ENCODE measurements around the gene HOXA3. TPM values are rescaled to one million over a fixed set of nuclear protein-coding genes. Genes with fewer than 3 reads are reported as not detected.

The HOXA3 gene
- total RNA-seq, 1 experiment from 2014 or later: 3.3 TPM

DNA sequence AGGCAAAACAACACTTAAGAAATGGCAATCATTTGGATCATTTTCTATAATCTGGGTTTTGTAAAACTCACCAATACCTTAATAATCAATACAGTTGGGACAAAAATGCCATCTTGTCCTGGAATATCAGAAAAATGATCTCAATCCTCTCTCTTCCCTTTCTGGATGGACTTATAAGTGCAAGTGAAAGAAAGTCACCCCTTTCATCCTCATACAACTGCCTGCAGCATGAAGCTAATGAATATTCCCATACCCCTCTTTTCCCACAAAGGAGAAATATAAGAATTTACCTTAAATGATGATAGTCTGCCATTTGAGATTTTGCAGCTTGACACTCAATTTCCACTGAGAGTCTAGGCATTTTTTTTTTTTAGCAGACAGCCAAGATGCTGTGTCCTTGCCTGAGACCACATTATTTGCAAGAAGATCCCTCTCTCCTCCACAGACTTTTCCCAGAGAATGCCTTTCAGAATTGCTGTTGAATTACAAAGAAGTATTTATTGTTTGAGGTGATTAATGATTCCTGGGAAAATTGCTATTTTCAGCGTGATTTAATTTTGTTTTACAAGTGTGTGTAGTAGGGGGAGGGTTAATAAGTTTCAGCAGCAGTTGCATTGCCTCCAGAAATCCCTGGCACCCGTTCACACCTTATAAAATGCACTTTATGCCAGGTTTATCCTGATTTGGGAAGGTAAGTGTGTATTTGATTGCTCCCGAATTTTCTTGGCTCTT, 25.6 kb downstream of the HOXA3 start:
- peak; percentile 59 for DNase-seq (ENCODE audit: low read depth)
- in situ Hi-C loops (cut with HindIII; ENCODE audit: low pct_unique_long_range_greater_than_20kb, low sequenced_read_pairs): loop anchor here (5.0 kb wide), 1 partner anchor 36 kb away; no protein-coding TSS in a partner anchor

DNA sequence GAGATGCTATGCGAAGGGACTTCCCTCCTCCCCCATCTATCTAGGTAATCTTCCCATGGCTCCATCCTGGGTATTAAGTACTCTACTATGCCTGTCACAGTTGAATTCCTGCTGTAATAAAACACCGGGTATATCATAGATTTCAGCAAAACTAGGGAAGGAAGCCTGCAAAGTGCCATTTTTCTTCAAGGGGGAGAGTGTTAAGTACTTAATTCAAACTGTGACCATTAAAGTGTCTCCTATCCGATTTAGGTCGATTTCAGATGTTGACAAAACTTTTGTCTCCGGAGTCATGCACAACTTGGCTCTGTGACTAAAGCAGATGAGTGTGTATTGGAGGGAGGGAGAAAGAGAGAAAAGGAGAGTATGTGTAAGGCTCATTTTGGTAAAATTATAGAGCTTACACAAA, 26.4 kb downstream of the HOXA3 start:
- in situ Hi-C loops (cut with HindIII; ENCODE audit: low pct_unique_long_range_greater_than_20kb, low sequenced_read_pairs): loop anchor here (5.0 kb wide), 1 partner anchor 36 kb away; no protein-coding TSS in a partner anchor
- peak; percentile 84 for DNase-seq (ENCODE audit: low read depth)

DNA sequence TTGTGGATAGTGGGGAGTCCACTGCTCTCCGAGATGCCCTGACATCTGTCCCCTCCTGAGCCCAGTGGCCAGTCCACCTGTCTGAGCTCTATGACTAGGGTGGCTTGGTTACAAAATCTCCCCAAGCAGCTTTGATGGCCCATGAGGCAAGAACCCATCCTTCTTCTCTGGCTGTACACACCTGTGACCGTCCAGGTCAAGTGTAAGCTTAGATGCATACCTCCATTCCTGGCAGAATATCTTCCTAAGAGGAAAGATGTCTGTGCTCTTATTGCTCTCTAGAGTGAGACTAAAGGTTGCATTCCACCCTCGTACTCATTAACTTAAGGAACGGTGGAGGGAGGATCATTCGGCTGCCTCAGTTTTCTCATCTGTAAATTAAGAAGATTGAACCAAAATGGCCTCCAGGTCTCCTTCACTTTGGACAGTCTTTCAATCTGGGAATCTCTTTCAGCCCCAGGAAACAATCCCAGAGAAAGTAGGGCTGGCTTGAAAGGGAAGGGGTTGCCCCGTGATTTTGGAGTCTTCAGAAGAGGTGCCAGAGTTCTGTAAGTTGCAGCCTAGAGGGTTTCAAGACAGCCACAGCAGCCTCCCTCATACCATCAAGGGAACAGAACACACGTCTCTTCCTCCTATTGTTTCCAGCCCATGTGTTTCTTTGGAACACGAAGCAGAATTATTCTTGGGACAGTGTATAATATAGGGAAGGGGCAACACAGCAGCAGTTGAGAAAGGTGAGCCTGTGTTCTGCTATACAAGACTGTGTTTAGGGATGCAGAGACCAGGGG, 27.3 kb downstream of the HOXA3 start:
- peak; percentile 73 for DNase-seq (ENCODE audit: low read depth)
- in situ Hi-C loops (cut with HindIII; ENCODE audit: low pct_unique_long_range_greater_than_20kb, low sequenced_read_pairs): loop anchor here (5.0 kb wide), 1 partner anchor 37 kb away; no protein-coding TSS in a partner anchor

DNA sequence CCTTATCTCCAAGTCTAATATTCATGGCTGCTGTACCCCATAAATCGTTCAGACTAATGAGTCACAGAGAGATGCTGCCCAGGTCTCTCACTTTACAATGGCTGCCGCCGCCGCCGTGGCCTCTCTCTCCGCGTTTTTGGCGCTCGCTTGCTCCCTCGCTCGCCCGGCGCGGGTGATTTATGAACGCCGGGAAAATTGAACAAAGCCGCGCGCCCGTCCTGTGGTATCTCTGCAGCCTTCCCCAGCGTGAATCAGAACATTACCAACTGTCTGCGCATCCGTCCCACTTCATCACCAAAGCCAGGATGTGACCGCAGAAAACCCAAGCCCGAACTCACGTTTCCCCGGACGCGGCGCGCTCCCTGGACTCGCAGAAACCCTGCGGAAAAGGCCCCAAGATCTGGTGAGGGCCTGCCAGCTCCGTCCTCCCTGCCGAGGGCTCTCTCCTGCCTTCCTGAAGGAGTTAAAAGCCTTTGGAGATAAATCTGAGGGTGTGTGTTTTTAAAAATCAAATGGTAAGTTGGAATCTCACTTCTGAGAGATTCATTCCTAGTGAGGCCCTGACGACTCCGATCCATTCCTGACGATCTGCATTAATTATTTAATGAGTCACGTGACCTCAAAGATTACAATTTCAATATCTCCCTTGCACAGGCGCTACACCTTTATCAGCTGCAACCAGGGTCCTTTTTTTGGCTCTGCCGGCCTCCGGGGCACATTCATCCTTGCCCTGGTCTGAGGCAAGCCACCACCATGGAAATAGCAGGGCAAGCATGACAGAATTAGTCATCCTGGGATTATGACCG, 28.1 kb downstream of the HOXA3 start:
- peak; percentile 78 for DNase-seq (ENCODE audit: low read depth)
- in situ Hi-C loops (cut with HindIII; ENCODE audit: low pct_unique_long_range_greater_than_20kb, low sequenced_read_pairs): no loop called here

DNA sequence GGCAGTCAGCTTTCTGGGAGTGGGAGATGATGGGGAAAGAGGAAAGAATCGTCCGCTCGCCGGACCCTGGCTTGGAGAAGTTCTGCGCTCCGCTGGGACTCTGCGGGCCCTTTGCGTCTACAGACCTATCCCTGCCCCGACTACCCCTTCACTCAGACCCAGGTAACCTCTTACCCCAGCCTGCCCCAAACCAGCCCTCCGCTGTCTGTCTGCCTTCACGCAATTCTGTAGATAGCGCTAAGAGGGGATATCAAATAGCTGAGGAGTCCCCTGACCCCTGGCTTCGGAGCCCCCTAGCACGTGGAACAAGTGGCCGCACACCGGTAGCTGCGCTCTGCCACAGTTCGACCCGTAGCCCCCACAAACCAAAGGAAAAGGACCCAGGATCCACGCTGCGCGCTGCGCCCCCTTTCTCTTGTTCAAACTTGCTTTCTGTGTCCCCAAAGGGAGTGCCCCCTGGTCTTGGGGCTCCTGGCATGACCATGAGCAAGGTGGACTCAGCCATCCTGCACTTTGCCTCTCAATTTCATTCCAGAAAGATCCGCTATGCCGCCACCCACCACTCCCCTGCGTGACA, 28.8 kb downstream of the HOXA3 start:
- peak; percentile 49 for DNase-seq (ENCODE audit: low read depth)
- in situ Hi-C loops (cut with HindIII; ENCODE audit: low pct_unique_long_range_greater_than_20kb, low sequenced_read_pairs): no loop called here

DNA sequence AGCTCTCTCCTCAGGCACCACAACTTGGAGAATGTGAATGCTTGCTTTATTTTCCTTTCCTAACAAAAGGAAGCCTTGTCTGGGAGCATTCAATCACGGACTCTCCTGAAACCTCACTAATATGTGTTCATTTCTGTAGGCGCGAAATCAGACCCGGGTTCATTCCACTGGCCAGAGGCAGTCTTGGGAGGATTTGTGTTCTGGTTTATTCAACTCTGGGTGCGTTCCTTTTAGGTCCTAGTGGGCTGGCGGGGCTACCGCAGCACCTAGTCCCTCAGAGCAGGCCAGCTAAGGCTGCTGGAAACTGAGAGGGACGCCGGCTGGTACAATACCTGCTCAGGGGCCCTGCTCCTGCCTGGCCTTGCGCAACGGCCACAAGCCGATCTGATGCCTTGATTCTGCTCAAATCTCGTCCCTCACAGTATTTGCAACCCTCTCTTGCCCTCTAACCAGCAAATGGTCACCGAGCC, 29.3 kb downstream of the HOXA3 start:
- peak; percentile 55 for DNase-seq (ENCODE audit: low read depth)
- in situ Hi-C loops (cut with HindIII; ENCODE audit: low pct_unique_long_range_greater_than_20kb, low sequenced_read_pairs): no loop called here

DNA sequence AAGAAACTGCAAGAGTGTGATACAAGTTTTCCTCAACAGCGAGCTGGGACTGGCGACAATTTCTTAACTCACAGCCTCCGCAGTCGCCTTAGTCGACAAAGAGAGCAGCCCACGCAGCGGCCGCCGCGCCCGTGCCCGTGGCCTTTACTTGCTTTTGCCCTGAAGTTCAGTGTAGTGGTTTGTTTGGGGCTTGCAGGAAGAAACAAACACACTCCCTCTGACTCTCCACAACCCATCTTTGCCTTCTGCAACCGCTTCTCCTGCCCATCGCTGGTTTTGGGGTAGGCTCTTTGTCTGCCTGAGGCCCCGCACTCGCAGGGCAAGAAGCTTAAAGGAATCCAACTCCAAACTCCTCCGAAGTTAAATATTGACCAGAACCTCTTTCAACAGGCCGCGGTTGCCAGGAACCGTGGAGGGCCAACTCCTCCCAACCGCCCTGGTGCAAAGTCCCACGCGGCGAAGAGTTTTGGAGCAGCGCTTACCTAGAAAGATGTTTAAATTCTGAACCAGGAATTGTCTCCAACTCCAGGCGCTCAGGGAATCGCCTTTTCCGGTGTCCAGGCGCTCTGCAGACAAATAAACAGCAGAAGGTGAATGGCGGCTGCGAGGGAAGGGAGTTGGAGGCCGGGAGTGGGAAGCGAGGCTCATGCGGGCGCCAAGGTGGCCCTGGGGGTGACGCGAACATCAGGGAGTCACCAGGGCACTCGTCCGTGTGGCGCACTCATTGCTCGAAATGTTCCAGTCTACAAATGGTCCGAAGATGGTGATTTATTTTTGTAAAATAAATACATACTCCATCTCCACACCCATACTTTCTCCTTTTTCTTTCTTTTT, 30.1 kb downstream of the HOXA3 start:
- in situ Hi-C loops (cut with HindIII; ENCODE audit: low pct_unique_long_range_greater_than_20kb, low sequenced_read_pairs): no loop called here
- DNase-seq (ENCODE audit: low read depth): peak; percentile 79

DNA sequence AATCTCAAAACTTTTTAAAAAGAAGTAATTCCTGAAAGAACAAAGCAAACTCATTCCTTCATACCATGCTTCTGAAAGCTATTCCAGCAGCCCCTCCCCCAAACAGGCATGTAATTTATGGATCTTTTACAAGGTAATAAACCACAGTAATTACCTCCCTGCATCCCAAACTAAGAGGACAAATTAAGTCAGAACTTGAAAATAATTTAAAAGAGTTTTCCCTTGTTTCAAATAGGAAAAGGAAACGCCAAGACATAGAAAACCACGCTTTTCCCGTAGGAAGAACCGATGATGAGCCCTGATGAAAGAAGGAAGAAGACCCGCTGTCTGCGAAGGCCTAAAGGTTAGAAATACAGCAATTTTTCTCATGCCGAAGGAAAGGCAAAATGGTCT, 30.7 kb downstream of the HOXA3 start:
- in situ Hi-C loops (cut with HindIII; ENCODE audit: low pct_unique_long_range_greater_than_20kb, low sequenced_read_pairs): no loop called here
- DNase-seq (ENCODE audit: low read depth): no peak

DNA sequence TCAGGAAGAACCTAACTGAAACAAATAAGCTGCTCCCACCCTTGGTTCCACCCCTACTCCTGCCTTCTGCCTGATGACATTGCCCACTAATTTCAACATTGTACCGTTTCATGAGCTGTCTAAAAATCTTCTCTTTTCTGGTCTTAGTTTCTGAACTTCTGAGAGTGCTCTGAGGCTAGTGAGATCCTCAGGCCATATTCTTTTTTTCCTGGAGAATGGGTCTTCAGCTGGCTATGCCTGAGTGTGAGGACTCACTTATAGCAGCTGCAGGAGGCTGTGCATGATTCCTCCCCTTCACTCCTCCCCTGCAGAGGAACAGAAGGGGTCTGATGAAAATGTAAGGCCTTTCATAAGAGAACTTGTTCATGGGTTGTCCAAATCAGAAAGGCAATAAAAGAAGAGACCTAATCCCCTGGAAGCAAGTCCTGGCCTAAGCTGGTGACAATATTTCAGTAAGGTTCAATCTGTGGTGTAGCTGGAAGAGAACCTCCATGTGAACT, 32.9 kb downstream of the HOXA3 start:
- in situ Hi-C loops (cut with HindIII; ENCODE audit: low pct_unique_long_range_greater_than_20kb, low sequenced_read_pairs): no loop called here

DNA sequence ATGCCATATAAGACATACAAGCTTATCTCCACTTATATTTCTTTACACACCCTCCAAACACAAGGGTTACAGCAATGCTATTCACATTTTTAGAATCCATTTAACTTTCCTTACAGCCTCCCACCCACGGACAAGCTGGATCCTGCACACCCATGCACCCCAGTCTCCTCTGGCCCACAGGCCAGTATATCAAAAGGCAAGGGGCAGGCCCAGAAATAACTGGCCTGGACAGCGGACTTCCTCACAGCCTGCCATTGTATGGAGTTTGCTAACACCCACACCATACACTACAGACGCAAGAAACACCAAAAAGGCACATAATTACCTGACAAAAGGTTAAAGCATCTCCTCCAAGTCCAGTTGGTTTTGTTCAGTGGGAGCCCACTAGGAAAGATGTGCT, 33.8 kb downstream of the HOXA3 start:
- DNase-seq (ENCODE audit: low read depth): no peak
- in situ Hi-C loops (cut with HindIII; ENCODE audit: low pct_unique_long_range_greater_than_20kb, low sequenced_read_pairs): no loop called here

More for the DNA sequence above, 32.9 kb downstream of the HOXA3 start:
- DNase-seq (ENCODE audit: low read depth): no peak

DNA sequence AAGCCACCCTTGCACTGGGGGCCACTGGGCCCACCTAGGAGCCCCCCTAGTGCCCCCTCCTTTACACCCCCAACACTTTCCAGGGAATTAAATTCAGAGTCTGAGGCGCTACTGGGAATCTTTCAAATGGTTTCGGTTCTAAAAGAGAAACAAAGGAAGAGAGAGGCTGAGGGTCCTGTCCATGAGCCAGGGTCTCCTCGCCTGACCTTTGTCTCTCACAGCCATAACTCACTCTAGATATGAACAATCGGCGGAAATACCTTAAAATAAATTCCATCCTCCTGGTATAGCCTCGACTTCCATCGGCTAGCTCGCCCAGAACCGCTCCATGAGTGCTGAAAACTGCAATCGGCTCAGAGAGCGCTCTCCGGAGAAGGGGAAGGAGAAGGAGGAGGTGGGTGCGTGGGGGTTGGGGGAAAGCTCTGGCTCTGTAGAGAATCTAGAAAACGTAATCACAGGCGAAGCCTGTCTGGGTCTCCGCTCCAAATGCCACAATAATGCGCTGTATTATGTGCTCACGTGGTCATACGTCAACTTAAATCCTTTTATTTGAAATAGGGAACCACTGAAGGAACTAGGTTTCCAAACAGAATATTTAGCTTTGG, 34.4 kb downstream of the HOXA3 start:
- in situ Hi-C loops (cut with HindIII; ENCODE audit: low pct_unique_long_range_greater_than_20kb, low sequenced_read_pairs): no loop called here
- peak; percentile 80 for DNase-seq (ENCODE audit: low read depth)

DNA sequence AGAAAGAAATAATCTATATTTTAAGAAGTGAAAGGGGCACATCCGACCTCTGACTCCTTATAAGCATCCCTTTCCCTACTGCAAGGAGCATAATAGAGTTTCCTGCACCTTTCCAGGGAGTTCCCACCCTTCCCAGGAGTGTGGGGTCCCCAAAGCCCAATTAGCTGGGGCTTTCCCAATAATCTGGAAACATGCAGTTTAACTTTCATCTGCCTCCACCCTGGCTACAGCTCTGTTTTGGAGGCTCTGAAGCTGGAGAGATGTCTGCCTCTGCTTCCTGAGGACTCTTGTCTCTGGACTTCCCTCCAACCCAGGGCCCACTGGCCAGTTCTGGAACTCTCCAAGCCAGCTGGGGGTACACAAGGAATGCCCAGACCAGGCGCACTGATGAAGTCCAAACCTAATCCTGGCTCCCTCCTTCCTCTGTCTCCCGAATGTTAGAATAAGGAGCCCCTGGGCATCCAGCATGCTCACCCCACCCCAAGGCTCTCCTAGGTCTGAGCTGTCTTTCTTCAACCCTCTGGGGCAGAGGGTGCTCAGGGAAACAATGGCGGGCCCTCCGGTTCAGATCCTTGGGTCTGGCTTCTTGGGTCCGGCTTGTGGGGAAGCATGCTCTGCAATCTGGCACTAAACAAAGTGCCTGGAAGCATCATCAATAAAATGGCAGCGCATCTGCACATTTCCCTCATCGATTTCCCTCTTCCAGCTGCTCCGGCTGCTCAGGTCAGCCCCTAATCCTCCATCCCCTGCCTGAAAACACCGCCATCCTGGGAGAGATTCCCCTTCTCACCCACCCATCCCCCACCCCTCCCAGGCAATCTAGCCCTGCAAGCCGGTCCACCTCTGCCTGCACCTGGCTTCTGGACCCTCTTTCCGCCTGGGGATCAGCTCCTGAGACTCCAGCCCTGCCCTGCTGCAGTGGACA, 35.2 kb downstream of the HOXA3 start:
- in situ Hi-C loops (cut with HindIII; ENCODE audit: low pct_unique_long_range_greater_than_20kb, low sequenced_read_pairs): no loop called here

DNA sequence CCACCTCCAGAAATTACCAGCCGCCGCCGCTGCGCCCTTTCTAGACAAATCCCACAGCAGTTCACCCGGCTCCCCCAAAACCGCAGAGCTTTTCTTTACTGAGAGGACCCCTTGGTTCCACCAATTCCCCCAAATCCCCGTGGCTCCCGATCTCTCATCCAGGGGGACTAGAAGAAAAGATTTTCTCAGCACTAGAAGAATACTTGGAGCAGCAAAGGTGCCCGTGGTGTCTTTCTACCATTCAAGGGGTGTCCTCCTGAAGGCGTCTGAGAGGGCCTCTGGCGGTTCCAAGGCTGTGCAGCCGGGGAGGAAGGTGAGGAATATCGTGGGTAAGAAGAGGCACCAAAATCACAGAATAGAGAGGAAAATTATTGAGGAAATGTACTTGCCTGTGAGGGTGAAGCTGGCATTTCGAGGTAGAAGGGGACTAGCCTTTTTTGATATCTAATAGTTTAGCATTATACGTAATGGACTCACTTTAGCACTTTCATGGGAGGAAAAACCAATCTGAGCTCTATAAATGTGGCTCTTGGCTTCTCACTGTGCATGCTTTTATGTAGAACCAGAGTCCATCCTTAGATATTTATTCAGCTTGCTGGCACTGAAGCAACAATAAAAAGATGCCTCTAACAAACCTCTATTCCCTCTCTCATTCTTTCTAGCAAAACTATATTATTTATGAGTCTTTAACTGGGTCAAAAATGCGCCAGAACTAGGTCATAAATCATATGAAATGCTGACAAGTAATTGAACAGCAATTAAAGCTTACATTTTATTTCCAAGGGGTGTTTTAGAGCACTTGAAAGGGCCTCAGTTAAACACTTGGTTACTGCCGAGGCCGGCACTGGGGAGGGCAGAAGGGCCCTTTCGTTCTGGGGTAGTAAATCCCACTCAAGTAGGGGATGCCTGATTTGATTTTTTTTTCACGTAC, 36.1 kb downstream of the HOXA3 start:
- DNase-seq (ENCODE audit: low read depth): peak; percentile 62
- in situ Hi-C loops (cut with HindIII; ENCODE audit: low pct_unique_long_range_greater_than_20kb, low sequenced_read_pairs): no loop called here

More for the DNA sequence above, 35.2 kb downstream of the HOXA3 start:
- peak; percentile 62 for DNase-seq (ENCODE audit: low read depth)

DNA sequence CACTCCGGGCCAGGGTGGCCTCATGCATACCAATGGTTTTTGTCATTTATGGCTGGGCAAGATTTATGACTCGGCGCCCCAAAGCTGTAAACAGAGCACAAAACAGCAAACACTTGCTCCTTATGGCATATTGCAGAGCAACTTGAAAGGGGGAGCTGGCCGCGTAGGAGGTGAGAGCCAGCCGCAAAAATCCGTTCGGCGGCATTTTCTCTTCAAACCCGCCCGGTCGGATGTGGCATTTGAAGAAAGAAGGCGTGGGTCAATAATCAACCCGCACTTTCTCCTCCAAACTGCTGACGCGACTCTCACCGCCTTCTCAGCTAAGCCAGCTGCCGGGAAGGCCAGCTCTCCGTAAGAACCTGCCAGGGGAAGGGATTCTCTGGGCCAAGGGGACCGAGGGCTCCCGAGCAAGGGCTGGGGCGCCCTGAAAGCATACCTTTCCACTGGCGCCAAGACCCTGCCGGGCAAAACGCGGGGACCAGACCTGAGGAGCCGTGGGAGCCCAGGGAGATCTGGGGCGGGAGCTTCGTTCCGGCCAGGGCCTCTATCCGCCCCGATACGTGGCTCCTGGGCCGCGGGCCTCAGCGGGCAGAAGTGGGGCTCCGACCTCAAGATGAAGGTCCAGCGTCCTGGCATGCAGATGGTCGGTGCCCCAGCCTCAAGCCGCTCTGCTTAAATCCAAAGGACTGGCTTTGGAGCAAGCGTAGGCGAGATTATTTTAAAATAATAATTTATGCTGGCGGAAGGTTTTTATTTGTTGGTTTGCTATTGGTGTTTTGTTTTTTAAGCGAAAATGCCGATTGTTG, 37.0 kb downstream of the HOXA3 start:
- in situ Hi-C loops (cut with HindIII; ENCODE audit: low pct_unique_long_range_greater_than_20kb, low sequenced_read_pairs): no loop called here
- DNase-seq (ENCODE audit: low read depth): peak; percentile 94

Data from Caki2 (cell line).